GM12878 (cell line): ENCODE data around the gene NUDT22. TPM values are rescaled to one million over a fixed set of nuclear protein-coding genes. Genes with fewer than 3 reads are reported as not detected.
A peak's percentile ranks its signal among the peaks of the same experiment; 100 is the strongest.

Experiments
- CREB1 ChIP-seq: IDR thresholded peaks from 2 replicates; pipeline ENCODE4 v1.6.1; 2012; ENCODE audit warnings: low read depth, mild to moderate bottlenecking, inconsistent platforms
- DPF2 ChIP-seq: fragments of 450-650 bp; IDR thresholded peaks from 2 replicates; pipeline ENCODE4 v1.6.1; 2017; ENCODE audit warnings: mild to moderate bottlenecking
- IRF4 ChIP-seq: IDR thresholded peaks from 2 replicates; pipeline ENCODE4 v1.6.1; 2011; ENCODE audit warnings: low read depth, low read length
- MEF2B ChIP-seq: fragments of 450-650 bp; IDR thresholded peaks from 2 replicates; pipeline ENCODE4 v1.6.1; 2018; ENCODE audit warnings: mild to moderate bottlenecking, moderate library complexity; ENCODE audit not compliant: partially characterized antibody, poor library complexity, severe bottlenecking
- MTA3 ChIP-seq: IDR thresholded peaks from 2 replicates; pipeline ENCODE4 v1.6.1; 2012; ENCODE audit warnings: low read length, inconsistent platforms, borderline replicate concordance
- MXI1 ChIP-seq: fragments of 150-350 bp; IDR thresholded peaks from 2 replicates; pipeline ENCODE4 v1.6.1; 2011; ENCODE audit warnings: low read depth, mild to moderate bottlenecking, inconsistent platforms, low read length, improper control_type of control experiment
- NBN ChIP-seq: fragments of 450-650 bp; IDR thresholded peaks from 2 replicates; pipeline ENCODE4 v1.6.1; 2016
- NFIC ChIP-seq: IDR thresholded peaks from 2 replicates; pipeline ENCODE4 v1.6.1; 2012; ENCODE audit warnings: low read depth, mild to moderate bottlenecking, inconsistent platforms, low read length, moderate library complexity
- SMAD1 ChIP-seq: fragments of 450-650 bp; IDR thresholded peaks from 2 replicates; pipeline ENCODE4 v1.6.1; 2018; ENCODE audit warnings: mild to moderate bottlenecking, low read depth; ENCODE audit not compliant: partially characterized antibody
- SREBF1 ChIP-seq: IDR thresholded peaks from 2 replicates; pipeline ENCODE4 v1.6.1; 2012; ENCODE audit warnings: mild to moderate bottlenecking, low read length
- SUPT20H ChIP-seq: IDR thresholded peaks from 2 replicates; pipeline ENCODE4 v1.6.1; 2011; ENCODE audit warnings: low read depth, mild to moderate bottlenecking, low read length, moderate library complexity, borderline replicate concordance; ENCODE audit not compliant: control insufficient read depth
- TCF3 ChIP-seq: IDR thresholded peaks from 2 replicates; pipeline ENCODE4 v1.6.1; 2012; ENCODE audit warnings: low read depth, mild to moderate bottlenecking, low read length, borderline replicate concordance; ENCODE audit not compliant: insufficient read depth
- YY1 ChIP-seq: IDR thresholded peaks from 2 replicates; pipeline ENCODE4 v1.6.1; 2011; ENCODE audit warnings: low read depth, mild to moderate bottlenecking, low read length
- polyA plus RNA-seq, 11 experiments: library from polyadenylated mRNA; depleted of rRNA in 4 of 11; unstranded in 6 of 11; stranded (reverse) in 5 of 11; fragments of >200 nt; fragmentation: Nextera tagmentation in 4 of 11; fragmentation: Illumina TruSeq in 1 of 11; extraction: Ambion mirVana in 4 of 11; extraction: Trizol in 1 of 11; gene quantifications; 1 replicate in 1 of 11; 2 replicates in 10 of 11; pipeline versions ENCODE4 v1.2.1 to v1.2.3, GENCODE V29; 2011 to 2016; ENCODE audit warnings: inconsistent platforms in 2 of 11, missing spikeins in 2 of 11, low read depth in 1 of 11
- total RNA-seq, 4 experiments: library from RNA; depleted of rRNA in 3 of 4; stranded (reverse); fragments of >200 nt in 3 of 4; fragmentation: Illumina TruSeq in 1 of 4; extraction: Trizol in 1 of 4; gene quantifications; 2 replicates each; pipeline versions ENCODE4 v1.2.1 to v1.2.3, GENCODE V29; 2013 to 2021
- TF ChIP-seq, protein P1 (sequence below): fragments of 450-650 bp; IDR thresholded peaks from 2 replicates; pipeline ENCODE4 v1.6.1; 2018; ENCODE audit warnings: borderline replicate concordance, mild to moderate bottlenecking; ENCODE audit not compliant: partially characterized antibody
- TF ChIP-seq, protein P2 (sequence below): fragments of 450-650 bp; IDR thresholded peaks from 2 replicates; pipeline ENCODE4 v1.6.1; 2016; ENCODE audit warnings: mild to moderate bottlenecking
- TF ChIP-seq, protein P3 (sequence below): IDR thresholded peaks from 2 replicates; pipeline ENCODE4 v1.6.1; 2012; ENCODE audit warnings: low read depth, low read length, improper control_type of control experiment
- TF ChIP-seq, protein P4 (sequence below): IDR thresholded peaks from 2 replicates; pipeline ENCODE4 v1.6.1; 2011; ENCODE audit warnings: borderline replicate concordance, low read depth, mild to moderate bottlenecking, moderate library complexity, low read length; ENCODE audit not compliant: insufficient read depth, poor library complexity, severe bottlenecking
- TF ChIP-seq, protein P5 (sequence below): fragments of 450-650 bp; IDR thresholded peaks from 2 replicates; pipeline ENCODE4 v1.6.1; 2017; ENCODE audit warnings: mild to moderate bottlenecking

Gene NUDT22
- total and polyA plus RNA-seq, 10 of the 15 experiments (the other 5 are each of a cell fraction or from before 2014, with no cell fraction given), result 6.7 to 115 (median 64.7) TPM

DNA sequence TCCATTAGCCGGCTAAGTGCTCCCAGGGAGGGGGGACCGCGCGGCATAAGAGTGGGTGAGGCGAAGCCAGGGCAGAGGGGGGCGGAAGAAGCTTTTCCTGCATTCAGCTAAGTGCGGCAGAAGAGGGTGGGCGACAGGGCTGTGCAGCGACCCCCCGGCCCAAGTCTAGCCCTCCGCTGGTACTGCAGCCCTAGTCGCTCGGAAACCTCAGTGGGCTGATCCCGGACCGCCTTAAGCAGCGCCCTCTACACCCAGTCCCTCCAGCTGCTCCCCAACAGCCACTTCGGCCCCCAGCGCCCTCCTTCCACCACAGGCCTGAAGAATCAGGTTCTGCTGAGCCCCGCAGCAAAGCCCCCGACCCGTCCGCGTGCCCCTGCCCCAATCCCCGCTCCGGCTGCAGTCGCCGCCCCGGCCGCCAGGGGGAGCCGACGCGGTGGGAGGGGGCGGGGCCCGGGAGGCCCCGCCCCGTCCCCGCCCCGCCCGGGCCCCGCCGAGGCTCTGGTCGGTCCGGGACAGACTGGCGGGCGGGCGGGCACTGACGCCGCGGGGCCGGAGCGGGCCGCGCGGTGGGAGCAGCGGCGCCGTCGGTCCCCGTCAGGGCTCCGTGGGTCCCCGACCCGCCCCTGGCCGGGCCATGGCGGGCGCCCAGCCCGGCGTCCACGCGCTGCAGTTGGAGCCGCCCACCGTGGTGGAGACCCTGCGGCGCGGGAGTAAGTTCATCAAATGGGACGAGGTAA is 25.1 kb downstream of the NUDT22 start, which contains the start of gene PLCB3 (continued):
- TF ChIP-seq, protein P1, sequence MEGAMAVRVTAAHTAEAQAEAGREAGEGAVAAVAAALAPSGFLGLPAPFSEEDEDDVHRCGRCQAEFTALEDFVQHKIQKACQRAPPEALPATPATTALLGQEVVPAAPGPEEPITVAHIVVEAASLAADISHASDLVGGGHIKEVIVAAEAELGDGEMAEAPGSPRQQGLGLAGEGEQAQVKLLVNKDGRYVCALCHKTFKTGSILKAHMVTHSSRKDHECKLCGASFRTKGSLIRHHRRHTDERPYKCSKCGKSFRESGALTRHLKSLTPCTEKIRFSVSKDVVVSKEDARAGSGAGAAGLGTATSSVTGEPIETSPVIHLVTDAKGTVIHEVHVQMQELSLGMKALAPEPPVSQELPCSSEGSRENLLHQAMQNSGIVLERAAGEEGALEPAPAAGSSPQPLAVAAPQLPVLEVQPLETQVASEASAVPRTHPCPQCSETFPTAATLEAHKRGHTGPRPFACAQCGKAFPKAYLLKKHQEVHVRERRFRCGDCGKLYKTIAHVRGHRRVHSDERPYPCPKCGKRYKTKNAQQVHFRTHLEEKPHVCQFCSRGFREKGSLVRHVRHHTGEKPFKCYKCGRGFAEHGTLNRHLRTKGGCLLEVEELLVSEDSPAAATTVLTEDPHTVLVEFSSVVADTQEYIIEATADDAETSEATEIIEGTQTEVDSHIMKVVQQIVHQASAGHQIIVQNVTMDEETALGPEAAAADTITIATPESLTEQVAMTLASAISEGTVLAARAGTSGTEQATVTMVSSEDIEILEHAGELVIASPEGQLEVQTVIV, result no peak
- TF ChIP-seq NBN (no peak), SMAD1 (no peak), MXI1 (no peak), CREB1 (no peak), IRF4 (no peak), NFIC (no peak), YY1 (peak; percentile 60; the same call in 1 of the 2 replicates), SREBF1 (no peak), MTA3 (no peak), TCF3 (no peak), MEF2B (peak; percentile 25), SUPT20H (no peak), DPF2 (peak; percentile 22; the same call in 1 of the 2 replicates)
- TF ChIP-seq, protein P2, sequence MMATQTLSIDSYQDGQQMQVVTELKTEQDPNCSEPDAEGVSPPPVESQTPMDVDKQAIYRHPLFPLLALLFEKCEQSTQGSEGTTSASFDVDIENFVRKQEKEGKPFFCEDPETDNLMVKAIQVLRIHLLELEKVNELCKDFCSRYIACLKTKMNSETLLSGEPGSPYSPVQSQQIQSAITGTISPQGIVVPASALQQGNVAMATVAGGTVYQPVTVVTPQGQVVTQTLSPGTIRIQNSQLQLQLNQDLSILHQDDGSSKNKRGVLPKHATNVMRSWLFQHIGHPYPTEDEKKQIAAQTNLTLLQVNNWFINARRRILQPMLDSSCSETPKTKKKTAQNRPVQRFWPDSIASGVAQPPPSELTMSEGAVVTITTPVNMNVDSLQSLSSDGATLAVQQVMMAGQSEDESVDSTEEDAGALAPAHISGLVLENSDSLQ, result no peak
- TF ChIP-seq, protein P3, sequence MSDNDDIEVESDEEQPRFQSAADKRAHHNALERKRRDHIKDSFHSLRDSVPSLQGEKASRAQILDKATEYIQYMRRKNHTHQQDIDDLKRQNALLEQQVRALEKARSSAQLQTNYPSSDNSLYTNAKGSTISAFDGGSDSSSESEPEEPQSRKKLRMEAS, result no peak
- TF ChIP-seq, protein P4, sequence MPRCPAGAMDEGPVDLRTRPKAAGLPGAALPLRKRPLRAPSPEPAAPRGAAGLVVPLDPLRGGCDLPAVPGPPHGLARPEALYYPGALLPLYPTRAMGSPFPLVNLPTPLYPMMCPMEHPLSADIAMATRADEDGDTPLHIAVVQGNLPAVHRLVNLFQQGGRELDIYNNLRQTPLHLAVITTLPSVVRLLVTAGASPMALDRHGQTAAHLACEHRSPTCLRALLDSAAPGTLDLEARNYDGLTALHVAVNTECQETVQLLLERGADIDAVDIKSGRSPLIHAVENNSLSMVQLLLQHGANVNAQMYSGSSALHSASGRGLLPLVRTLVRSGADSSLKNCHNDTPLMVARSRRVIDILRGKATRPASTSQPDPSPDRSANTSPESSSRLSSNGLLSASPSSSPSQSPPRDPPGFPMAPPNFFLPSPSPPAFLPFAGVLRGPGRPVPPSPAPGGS, result no peak
- TF ChIP-seq, protein P5, sequence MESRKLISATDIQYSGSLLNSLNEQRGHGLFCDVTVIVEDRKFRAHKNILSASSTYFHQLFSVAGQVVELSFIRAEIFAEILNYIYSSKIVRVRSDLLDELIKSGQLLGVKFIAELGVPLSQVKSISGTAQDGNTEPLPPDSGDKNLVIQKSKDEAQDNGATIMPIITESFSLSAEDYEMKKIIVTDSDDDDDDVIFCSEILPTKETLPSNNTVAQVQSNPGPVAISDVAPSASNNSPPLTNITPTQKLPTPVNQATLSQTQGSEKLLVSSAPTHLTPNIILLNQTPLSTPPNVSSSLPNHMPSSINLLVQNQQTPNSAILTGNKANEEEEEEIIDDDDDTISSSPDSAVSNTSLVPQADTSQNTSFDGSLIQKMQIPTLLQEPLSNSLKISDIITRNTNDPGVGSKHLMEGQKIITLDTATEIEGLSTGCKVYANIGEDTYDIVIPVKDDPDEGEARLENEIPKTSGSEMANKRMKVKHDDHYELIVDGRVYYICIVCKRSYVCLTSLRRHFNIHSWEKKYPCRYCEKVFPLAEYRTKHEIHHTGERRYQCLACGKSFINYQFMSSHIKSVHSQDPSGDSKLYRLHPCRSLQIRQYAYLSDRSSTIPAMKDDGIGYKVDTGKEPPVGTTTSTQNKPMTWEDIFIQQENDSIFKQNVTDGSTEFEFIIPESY, result no peak
